Measurements from ENCODE around the gene SH3RF3. TPM values are rescaled to one million over a fixed set of nuclear protein-coding genes. Genes with fewer than 3 reads are reported as not detected.

SH3RF3 gene
- total RNA-seq, 1 experiment from 2014 or later, result not detected

DNA sequence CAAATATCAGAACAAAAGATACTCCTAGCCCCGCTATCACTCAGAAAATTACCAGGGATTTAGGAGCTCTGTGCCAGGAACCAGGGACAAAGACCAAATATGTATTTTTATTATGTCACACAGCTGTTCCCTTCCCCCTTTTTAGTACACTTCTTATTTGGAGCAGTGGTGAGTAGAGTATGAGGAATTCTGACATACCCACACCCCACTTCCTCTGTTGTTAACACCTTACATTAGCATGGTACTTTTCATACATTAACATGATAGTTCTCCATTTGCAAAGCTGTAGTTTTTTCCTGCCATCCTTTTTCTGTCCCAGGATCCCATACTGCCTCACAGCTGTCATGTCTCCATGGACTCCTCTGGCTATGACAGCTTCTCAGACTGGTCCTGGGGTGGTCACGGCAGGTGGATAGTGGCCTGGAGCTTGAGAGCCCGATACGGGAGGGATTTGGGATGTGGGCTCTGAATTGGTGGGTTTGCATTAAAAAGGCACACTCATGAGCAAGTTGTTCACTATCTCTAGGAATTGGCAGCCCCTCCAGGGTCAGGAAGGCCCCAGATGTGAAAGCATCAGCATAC, 100.2 kb downstream of the SH3RF3 start:
- TF ChIP-seq ZFX (IDR thresholded peaks at IDR 0.05) (no peak), EZH2 (IDR thresholded peaks at IDR 0.05) (no peak), TCF7L2 (IDR thresholded peaks at IDR 0.05; ENCODE audit: borderline replicate concordance, extremely low read depth, insufficient read depth, insufficient read length) (no peak), POLR2A (IDR thresholded peaks at IDR 0.05; ENCODE audit: borderline replicate concordance, extremely low read depth, insufficient read depth, insufficient read length) (no peak), EZH2phosphoT487 (IDR thresholded peaks at IDR 0.05; ENCODE audit: borderline replicate concordance) (no peak), EGR1 (IDR thresholded peaks at IDR 0.05; ENCODE audit: low read depth) (no peak), CTCF (IDR thresholded peaks at IDR 0.05 in 2 of 3, conservative IDR thresholded peaks at IDR 0.05 in 1 of 3; ENCODE audit: borderline replicate concordance in 1 of 3, insufficient read depth in 1 of 3, low read depth in 2 of 3, low read length in 2 of 3) (no peak), JUND (IDR thresholded peaks at IDR 0.05) (no peak), ELF1 (IDR thresholded peaks at IDR 0.05; ENCODE audit: borderline replicate concordance, low read depth) (no peak)
- TF ChIP-seq, protein P1, sequence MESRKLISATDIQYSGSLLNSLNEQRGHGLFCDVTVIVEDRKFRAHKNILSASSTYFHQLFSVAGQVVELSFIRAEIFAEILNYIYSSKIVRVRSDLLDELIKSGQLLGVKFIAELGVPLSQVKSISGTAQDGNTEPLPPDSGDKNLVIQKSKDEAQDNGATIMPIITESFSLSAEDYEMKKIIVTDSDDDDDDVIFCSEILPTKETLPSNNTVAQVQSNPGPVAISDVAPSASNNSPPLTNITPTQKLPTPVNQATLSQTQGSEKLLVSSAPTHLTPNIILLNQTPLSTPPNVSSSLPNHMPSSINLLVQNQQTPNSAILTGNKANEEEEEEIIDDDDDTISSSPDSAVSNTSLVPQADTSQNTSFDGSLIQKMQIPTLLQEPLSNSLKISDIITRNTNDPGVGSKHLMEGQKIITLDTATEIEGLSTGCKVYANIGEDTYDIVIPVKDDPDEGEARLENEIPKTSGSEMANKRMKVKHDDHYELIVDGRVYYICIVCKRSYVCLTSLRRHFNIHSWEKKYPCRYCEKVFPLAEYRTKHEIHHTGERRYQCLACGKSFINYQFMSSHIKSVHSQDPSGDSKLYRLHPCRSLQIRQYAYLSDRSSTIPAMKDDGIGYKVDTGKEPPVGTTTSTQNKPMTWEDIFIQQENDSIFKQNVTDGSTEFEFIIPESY (IDR thresholded peaks at IDR 0.05; ENCODE audit: extremely low read depth, insufficient replicate concordance, low read length), result no peak
- TF ChIP-seq, protein P2, sequence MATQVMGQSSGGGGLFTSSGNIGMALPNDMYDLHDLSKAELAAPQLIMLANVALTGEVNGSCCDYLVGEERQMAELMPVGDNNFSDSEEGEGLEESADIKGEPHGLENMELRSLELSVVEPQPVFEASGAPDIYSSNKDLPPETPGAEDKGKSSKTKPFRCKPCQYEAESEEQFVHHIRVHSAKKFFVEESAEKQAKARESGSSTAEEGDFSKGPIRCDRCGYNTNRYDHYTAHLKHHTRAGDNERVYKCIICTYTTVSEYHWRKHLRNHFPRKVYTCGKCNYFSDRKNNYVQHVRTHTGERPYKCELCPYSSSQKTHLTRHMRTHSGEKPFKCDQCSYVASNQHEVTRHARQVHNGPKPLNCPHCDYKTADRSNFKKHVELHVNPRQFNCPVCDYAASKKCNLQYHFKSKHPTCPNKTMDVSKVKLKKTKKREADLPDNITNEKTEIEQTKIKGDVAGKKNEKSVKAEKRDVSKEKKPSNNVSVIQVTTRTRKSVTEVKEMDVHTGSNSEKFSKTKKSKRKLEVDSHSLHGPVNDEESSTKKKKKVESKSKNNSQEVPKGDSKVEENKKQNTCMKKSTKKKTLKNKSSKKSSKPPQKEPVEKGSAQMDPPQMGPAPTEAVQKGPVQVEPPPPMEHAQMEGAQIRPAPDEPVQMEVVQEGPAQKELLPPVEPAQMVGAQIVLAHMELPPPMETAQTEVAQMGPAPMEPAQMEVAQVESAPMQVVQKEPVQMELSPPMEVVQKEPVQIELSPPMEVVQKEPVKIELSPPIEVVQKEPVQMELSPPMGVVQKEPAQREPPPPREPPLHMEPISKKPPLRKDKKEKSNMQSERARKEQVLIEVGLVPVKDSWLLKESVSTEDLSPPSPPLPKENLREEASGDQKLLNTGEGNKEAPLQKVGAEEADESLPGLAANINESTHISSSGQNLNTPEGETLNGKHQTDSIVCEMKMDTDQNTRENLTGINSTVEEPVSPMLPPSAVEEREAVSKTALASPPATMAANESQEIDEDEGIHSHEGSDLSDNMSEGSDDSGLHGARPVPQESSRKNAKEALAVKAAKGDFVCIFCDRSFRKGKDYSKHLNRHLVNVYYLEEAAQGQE (IDR thresholded peaks at IDR 0.05; ENCODE audit: low read depth), result no peak
- TF ChIP-seq, protein P3, sequence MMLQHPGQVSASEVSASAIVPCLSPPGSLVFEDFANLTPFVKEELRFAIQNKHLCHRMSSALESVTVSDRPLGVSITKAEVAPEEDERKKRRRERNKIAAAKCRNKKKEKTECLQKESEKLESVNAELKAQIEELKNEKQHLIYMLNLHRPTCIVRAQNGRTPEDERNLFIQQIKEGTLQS (IDR thresholded peaks at IDR 0.05), result no peak
- no peaks in the 10 kb centered on the region for H3K9me3 ChIP-seq (ENCODE audit: control insufficient read depth in 1 of 2, insufficient read depth in 1 of 2, low read depth in 1 of 2, low read length in 2 of 2)
- intact Hi-C loops (cut with micrococcal nuclease), result no loop called here
- H2AFZ ChIP-seq (ENCODE audit: low read depth, low read length, poor library complexity, severe bottlenecking), result no peak overlapping the region
- H3K4me1 ChIP-seq (ENCODE audit: control insufficient read depth in 1 of 2, insufficient read depth in 2 of 2, low read length in 2 of 2), result no peaks in the 10 kb centered on the region
- ATAC-seq (no peak), DNase-seq (ENCODE audit: low read depth, low spot score) (no peak)
- no peaks in the 10 kb centered on the region for H3K79me2 ChIP-seq (ENCODE audit: insufficient read depth, low read length)
- H3K4me3 ChIP-seq (replicated peaks in 1 of 2; ENCODE audit: low read depth in 1 of 2, low read length in 2 of 2), result no peak overlapping the region
- H3K27ac ChIP-seq (ENCODE audit: low read depth, low read length), result no peak overlapping the region
- BruUV-seq (replicated peaks), result no TSS peak
- ChIA-PET POLR2A (no interaction called here), CTCF (no interaction called here), RAD21 (ENCODE audit: low non-redundant PET in 1 of 2, low total read pairs in 2 of 2, uncharacterized antibody in 2 of 2, unreplicated experiment in 2 of 2) (no interaction called here)
- H3K36me3 ChIP-seq (ENCODE audit: control insufficient read depth in 1 of 2, insufficient read depth in 2 of 2, low read length in 2 of 2), result no peaks in the 10 kb centered on the region
- peaks cover 38% of the 10 kb centered on the region; the same call in 1 of the 2 replicates for H3K27me3 ChIP-seq (ENCODE audit: insufficient read depth, low read length)
- no peaks in the 10 kb centered on the region for H4K20me1 ChIP-seq (ENCODE audit: insufficient read depth)
- H3K4me2 ChIP-seq (ENCODE audit: low read length), result no peak overlapping the region
- no peaks in the 10 kb centered on the region for H3K9me2 ChIP-seq (ENCODE audit: insufficient read depth)
- H3K9ac ChIP-seq (ENCODE audit: low read length), result no peak overlapping the region

Measured in HCT116 (cell line).